ENCODE results near the gene CPED1. TPM values are rescaled to one million over a fixed set of nuclear protein-coding genes. Genes with fewer than 3 reads are reported as not detected.
"Not testable (repeated sequence)": the region's sequence is repeated elsewhere in the genome, so short reads cannot be mapped to it uniquely, and the experiment has no call there.

Gene CPED1
- total RNA-seq, 1 donor from 2014 or later = 33.8 TPM

GRCh38 chr7:121228779-121229178 is 240.3 kb downstream of the CPED1 start:
- Histone ChIP-seq H3K9me3 (replicated peaks) (no peaks in the 10 kb centered on the region), H3K27ac (replicated peaks) (no peak overlapping the region), H3K4me3 (no peak overlapping the region), H3K4me1 (no peaks in the 10 kb centered on the region), H3K27me3 (ENCODE audit: low read depth) (no peaks in the 10 kb centered on the region), H3K36me3 (no peaks in the 10 kb centered on the region)
- TF ChIP-seq CTCF (IDR thresholded peaks at IDR 0.05; ENCODE audit: borderline replicate concordance) = no peak
- no peak for DNase-seq
- intact Hi-C loops (cut with micrococcal nuclease) = no loop called here

GRCh38 chr7:121235201-121235600 is 246.7 kb downstream of the CPED1 start:
- H3K36me3 ChIP-seq = peaks cover 23% of the 10 kb centered on the region
- H3K4me3 ChIP-seq = no peak overlapping the region
- H3K27ac ChIP-seq (replicated peaks) = no peak overlapping the region
- TF ChIP-seq CTCF (IDR thresholded peaks at IDR 0.05; ENCODE audit: borderline replicate concordance) = no peak
- no peak for DNase-seq
- no peaks in the 10 kb centered on the region for H3K9me3 ChIP-seq (replicated peaks)
- no peaks in the 10 kb centered on the region for H3K27me3 ChIP-seq (ENCODE audit: low read depth)
- H3K4me1 ChIP-seq = no peaks in the 10 kb centered on the region
- intact Hi-C loops (cut with micrococcal nuclease) = no loop called here

GRCh38 chr7:121237601-121238000 is 249.1 kb downstream of the CPED1 start:
- no peaks in the 10 kb centered on the region for H3K27me3 ChIP-seq (ENCODE audit: low read depth)
- TF ChIP-seq CTCF (IDR thresholded peaks at IDR 0.05; ENCODE audit: borderline replicate concordance) = no peak
- intact Hi-C loops (cut with micrococcal nuclease) = no loop called here
- no peaks in the 10 kb centered on the region for H3K4me1 ChIP-seq
- H3K27ac ChIP-seq (replicated peaks) = no peak overlapping the region
- H3K4me3 ChIP-seq = no peak overlapping the region
- H3K9me3 ChIP-seq (replicated peaks) = no peaks in the 10 kb centered on the region
- H3K36me3 ChIP-seq = peaks cover 23% of the 10 kb centered on the region
- no peak for DNase-seq

- intact Hi-C loops (cut with micrococcal nuclease) = no loop called here
- no peak for DNase-seq
- H3K27ac ChIP-seq (replicated peaks) = no peak overlapping the region
- peaks cover 19% of the 10 kb centered on the region for H3K9me3 ChIP-seq (replicated peaks)
- H3K4me1 ChIP-seq = no peaks in the 10 kb centered on the region
- H3K27me3 ChIP-seq (ENCODE audit: low read depth) = no peaks in the 10 kb centered on the region
- peaks cover 58% of the 10 kb centered on the region for H3K36me3 ChIP-seq
- TF ChIP-seq CTCF (IDR thresholded peaks at IDR 0.05; ENCODE audit: borderline replicate concordance) = no peak
- H3K4me3 ChIP-seq = no peak overlapping the region
These were observed 255.8 kb downstream of the CPED1 start for GRCh38 chr7:121244120-121244870.

- H3K27ac ChIP-seq (replicated peaks); DNase-seq; intact Hi-C loops (cut with micrococcal nuclease); H3K4me3 ChIP-seq; H3K27me3 ChIP-seq (ENCODE audit: low read depth); H3K4me1 ChIP-seq: not testable (repeated sequence)
- peaks cover 34% of the 10 kb centered on the region for H3K36me3 ChIP-seq
- H3K9me3 ChIP-seq (replicated peaks) = peaks cover 31% of the 10 kb centered on the region
These were observed 262.9 kb downstream of the CPED1 start for GRCh38 chr7:121251367-121251766.

- intact Hi-C loops (cut with micrococcal nuclease); H3K27ac ChIP-seq (replicated peaks); H3K27me3 ChIP-seq (ENCODE audit: low read depth); H3K4me3 ChIP-seq; H3K4me1 ChIP-seq; DNase-seq: not testable (repeated sequence)
- H3K36me3 ChIP-seq = peaks cover 21% of the 10 kb centered on the region
- H3K9me3 ChIP-seq (replicated peaks) = peaks cover 28% of the 10 kb centered on the region
These were observed 264.2 kb downstream of the CPED1 start for GRCh38 chr7:121252523-121253235.
